Measurements from ENCODE around the gene LYAR. TPM values are rescaled to one million over a fixed set of nuclear protein-coding genes. Genes with fewer than 3 reads are reported as not detected.

Gene LYAR
- total and polyA plus RNA-seq, 2 of the 13 experiments (the other 11 are each of a cell fraction or from before 2014, with no cell fraction given), result 7.8 to 94.2 TPM

GRCh38 chr4:4334798-4335520 is 45.0 kb upstream of the LYAR start (continued):
- peak; percentile 48; the same call in 1 of the 2 replicates for TF ChIP-seq MYPOP (CRISPR knock-in tag; IDR thresholded peaks at IDR 0.05)
- TF ChIP-seq THYN1 (CRISPR knock-in tag; IDR thresholded peaks at IDR 0.05; ENCODE audit: borderline replicate concordance, low read depth), result no peak
- TF ChIP-seq ZNF687 (CRISPR knock-in tag; IDR thresholded peaks at IDR 0.05), result peak; percentile 51
- 0 out of 2 replicates have a peak, but pooled peaks have one; percentile 42 for TF ChIP-seq REPIN1 (CRISPR knock-in tag; IDR thresholded peaks at IDR 0.05; ENCODE audit: borderline replicate concordance, low read depth)
- TF ChIP-seq ZNF792 (CRISPR knock-in tag; IDR thresholded peaks at IDR 0.05), result peak; percentile 54; the same call in 1 of the 2 replicates
- TF ChIP-seq ZNF17 (CRISPR knock-in tag; IDR thresholded peaks at IDR 0.05), result no peak
- TF ChIP-seq BCL6 (CRISPR knock-in tag; IDR thresholded peaks at IDR 0.05), result 0 out of 2 replicates have a peak, but pooled peaks have one; percentile 12
- 0 out of 2 replicates have a peak, but pooled peaks have one; percentile 25 for TF ChIP-seq ZBTB33 (CRISPR knock-in tag; IDR thresholded peaks at IDR 0.05)
- TF ChIP-seq GATAD2A (CRISPR knock-in tag; IDR thresholded peaks at IDR 0.05), result peak; percentile 63
- peak; percentile 91 for TF ChIP-seq RAD21 (CRISPR knock-in tag; IDR thresholded peaks at IDR 0.05)
- no peak for TF ChIP-seq NR3C1 (CRISPR knock-in tag; IDR thresholded peaks at IDR 0.05)
- 0 out of 2 replicates have a peak, but pooled peaks have one; percentile 34 for TF ChIP-seq SMAD3 (CRISPR knock-in tag; IDR thresholded peaks at IDR 0.05)
- TF ChIP-seq STAG1 (CRISPR knock-in tag; IDR thresholded peaks at IDR 0.05), result peak; percentile 95
- TF ChIP-seq ZNF501 (CRISPR knock-in tag; IDR thresholded peaks at IDR 0.05), result 0 out of 2 replicates have a peak, but pooled peaks have one; percentile 42
- TF ChIP-seq KLF13 (CRISPR knock-in tag; IDR thresholded peaks at IDR 0.05), result no peak
- 0 out of 2 replicates have a peak, but pooled peaks have one; percentile 23 for TF ChIP-seq GATAD1 (CRISPR knock-in tag; IDR thresholded peaks at IDR 0.05)
- TF ChIP-seq ZFP82 (CRISPR knock-in tag; IDR thresholded peaks at IDR 0.05; ENCODE audit: borderline replicate concordance), result 0 out of 2 replicates have a peak, but pooled peaks have one; percentile 27
- no peak for TF ChIP-seq RORA (CRISPR knock-in tag; IDR thresholded peaks at IDR 0.05)
- TF ChIP-seq SNAPC2 (CRISPR knock-in tag; IDR thresholded peaks at IDR 0.05), result no peak
- peak; percentile 39; the same call in 1 of the 2 replicates for TF ChIP-seq FOXO1 (CRISPR knock-in tag; IDR thresholded peaks at IDR 0.05)
- peak; percentile 96 for TF ChIP-seq CTCF (CRISPR knock-in tag; IDR thresholded peaks at IDR 0.05)
- TF ChIP-seq ZFX (CRISPR knock-in tag; IDR thresholded peaks at IDR 0.05; ENCODE audit: low read depth), result peak; percentile 47; the same call in 1 of the 2 replicates

All from HepG2 (cell line).